ENCODE measurements around the gene ALDH8A1.

GRCh38 chr6:134943522-134944111 lies 6.3 kb downstream of the ALDH8A1 start:
- no peak for TF ChIP-seq CTCF (IDR thresholded peaks at IDR 0.05)
- TF ChIP-seq POLR2A (IDR thresholded peaks at IDR 0.05), result no peak
- TF ChIP-seq EP300 (IDR thresholded peaks at IDR 0.05), result no peak
